ENCODE measurements around the gene ROBO2.

Gene ROBO2
- total RNA-seq, result 0 to 10.5 (median 0) reads per million in 17 experiments

- peak in 1 of 4 experiments; percentile 2 for DNase-seq
These were observed at the start of gene ROBO2 for GRCh38 chr3:77039606-77040171. Gene ROBO2 (plus strand): TSS chr3:77040099. CDS start chr3:77040786, 687 bp downstream.

DNA sequence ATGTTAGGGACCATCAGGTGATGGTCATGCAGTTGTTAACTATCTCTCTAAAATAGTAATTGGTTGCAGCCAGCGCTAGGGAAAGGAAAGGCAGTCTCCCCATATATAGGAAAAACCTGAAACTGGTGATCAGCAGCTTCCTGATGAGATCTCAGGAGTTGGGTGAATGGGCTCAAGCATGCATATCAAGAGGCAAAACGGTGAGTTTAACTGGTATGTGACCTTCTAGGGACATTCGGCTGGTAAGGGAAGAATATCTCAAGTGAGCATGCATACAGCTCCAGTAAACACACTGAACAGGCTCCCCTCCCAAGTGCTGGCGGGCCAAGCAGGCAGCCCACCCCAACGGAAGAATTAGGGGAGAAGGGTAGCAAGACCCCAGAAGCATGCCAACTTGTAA lies 49.3 kb upstream of the ROBO2 start:
- DNase-seq, result no peak

GRCh38 chr3:76991165-76991564 lies 48.7 kb upstream of the ROBO2 start:
- no peak for DNase-seq

GRCh38 chr3:76997733-76998132 lies 42.2 kb upstream of the ROBO2 start:
- DNase-seq, result no peak

- no peak for DNase-seq
These were observed 41.3 kb upstream of the ROBO2 start for GRCh38 chr3:76998555-76998954.

GRCh38 chr3:77001062-77001701 lies 38.7 kb upstream of the ROBO2 start:
- no peak for DNase-seq

DNA sequence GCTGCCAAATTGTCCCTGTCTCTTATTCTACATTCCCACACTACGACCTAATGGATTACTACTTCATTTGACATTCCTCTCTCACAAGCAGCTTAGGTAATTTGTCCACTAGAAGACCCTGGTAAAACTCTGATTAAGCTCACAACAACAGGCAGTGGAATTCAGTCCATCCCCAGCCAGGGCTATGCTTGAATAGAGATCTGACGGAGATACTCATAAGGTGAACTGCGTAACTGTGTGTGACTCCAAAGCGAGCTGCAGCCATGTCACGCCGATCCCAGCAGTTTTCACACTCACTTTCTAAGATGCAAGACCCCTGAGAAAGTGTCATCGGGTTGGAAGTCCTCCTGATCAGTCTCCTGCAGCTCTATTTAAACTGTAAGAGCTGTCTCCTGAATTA lies 25.7 kb upstream of the ROBO2 start:
- no peak for DNase-seq

DNA sequence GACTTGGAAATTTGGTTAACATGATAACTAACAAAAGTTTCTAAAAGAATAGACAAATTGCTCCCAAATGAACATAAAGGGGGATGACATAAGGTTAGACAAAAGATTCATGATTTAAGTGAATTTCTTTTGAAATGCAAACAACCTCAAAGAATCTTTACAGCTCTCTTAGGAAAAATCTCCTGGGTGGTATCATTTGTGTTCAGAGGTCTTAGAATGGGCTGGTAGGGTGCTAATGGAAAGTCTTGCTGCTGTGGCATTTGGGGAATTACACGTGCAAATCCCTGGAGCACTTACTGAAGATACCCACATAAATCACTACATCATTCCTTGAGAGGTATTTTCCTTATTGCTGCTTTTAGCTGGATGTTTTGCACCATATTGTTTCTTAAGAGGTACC lies 14.4 kb upstream of the ROBO2 start:
- DNase-seq, result no peak

GRCh38 chr3:77026904-77027634 lies 12.8 kb upstream of the ROBO2 start:
- no peak for DNase-seq

DNA sequence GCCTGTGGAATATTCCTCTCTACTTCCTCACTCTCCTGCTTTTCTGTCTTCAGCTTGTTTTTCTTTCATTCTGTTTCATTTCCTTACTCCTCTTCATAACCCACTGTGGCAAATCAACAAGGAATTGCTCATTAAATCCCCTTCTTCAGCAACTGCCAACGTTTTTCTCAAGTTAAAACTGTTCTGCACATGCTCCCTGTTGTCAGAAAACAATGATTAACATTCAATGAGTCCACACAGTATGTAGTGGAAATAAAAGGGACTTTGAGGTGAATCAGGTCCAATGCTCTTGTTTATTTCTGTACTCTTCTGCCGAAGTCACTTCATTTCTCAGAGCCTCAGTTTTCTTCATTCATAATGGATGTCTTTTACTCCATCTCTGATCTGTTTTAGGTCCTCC lies 11.9 kb upstream of the ROBO2 start:
- DNase-seq, result no peak

GRCh38 chr3:77038468-77038929 lies 1.4 kb upstream of the ROBO2 start:
- DNase-seq, result peak; percentile 59 to 75 (median 74)

- no peak for DNase-seq
These were observed 831 bp upstream of the ROBO2 start for GRCh38 chr3:77038930-77039605.

DNA sequence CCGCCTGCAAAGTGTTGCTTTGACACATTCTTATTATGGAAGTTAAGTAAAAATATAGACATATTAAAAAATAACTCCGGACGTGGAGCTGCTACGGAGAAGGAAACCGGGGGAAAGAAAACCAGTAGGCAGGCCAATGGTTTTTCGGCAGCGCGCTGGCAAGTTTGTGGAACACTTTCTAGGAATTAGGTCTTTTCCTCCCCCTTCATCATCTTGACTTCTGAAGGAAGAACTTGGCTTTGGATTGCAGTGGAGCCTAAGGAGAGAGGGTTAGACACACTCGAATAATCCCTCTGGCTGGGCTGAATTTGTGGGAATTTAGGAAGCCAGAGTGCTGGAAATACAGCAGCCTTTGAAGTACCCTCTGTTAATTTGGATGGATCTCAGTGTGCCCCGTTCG lies 317 bp downstream of the ROBO2 start:
- DNase-seq, result no peak

DNA sequence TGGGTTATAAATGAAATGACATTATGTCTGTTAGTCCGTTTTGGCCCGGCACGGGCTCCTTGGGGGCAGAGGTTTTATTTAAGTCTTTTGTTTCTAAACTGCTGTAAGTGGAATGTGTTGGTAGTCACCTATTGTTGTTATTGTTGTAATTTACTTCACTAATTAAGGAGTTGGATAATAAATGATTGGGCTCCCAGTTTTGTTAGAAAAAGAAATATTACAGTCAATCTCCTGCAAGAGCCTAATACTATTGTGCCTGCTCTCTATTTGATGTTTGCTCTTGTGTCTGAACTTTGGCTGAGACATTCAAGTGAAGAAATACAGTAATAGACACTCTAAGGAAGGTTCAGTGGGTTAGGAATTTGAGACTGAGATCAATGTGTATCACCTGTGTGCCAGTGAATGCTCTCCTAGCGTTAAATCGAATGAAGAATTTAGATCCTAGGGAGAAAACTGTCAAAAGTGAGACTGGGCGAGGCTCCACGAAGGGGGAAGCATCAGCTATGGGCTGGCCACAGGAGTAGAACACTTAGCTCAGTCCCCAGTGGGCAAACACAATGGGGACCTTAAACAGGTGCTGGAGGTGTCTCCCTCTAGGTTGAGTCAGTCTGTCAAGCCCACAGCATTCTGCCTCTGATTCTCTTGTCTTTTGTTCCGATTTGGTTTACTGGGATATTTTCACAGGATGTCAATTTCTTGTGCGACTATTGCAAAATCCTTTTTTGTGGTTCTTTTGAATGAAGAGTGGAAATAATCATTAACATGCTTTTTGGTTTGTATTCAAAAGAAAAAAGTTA lies 1.2 kb downstream of the ROBO2 start:
- DNase-seq, result no peak

DNA sequence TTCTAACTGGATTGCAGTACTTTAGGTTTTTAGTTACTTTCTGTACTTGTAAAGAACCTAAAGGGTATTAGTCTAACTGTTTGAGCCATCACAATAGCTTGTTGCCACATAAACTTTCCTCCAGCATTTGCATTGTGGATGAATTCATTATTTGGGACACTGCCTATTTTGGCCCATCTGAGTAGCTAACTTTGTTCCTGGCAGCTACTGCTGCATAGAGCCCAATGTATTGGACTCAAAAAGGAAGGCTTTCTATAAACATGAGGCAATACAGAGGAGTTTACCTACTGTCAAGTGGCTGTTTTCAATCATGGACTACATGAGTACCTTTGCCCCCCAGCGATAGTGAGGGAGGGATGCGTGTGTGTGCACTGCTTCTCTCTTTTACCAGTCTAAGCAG lies 1.9 kb downstream of the ROBO2 start:
- DNase-seq, result no peak

- DNase-seq, result no peak
These were observed 2.4 kb downstream of the ROBO2 start for GRCh38 chr3:77042343-77042742.

- no peak for DNase-seq
These were observed 3.0 kb downstream of the ROBO2 start for GRCh38 chr3:77042882-77043281.

- no peak for DNase-seq
These were observed 5.8 kb downstream of the ROBO2 start for GRCh38 chr3:77045686-77046085.

DNA sequence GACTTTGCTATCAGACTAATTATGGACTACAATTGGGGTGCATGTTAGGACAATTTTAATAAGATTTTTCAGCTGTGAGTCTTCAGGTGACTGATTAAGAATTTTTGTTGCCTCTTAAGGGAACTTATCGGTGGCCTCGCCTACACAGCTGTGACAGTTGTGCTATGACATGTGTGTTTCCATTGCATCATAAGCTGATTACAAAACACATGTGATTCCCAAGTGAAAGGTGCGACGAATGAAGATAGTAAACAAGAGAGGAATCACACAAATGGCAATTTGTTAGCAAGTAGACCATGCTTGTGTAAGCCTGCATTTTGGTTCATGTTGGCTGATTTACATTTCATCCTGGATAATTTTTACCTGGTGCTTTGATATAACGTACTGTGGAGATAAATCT lies 8.3 kb downstream of the ROBO2 start:
- no peak for DNase-seq

GRCh38 chr3:77051591-77051990 lies 11.7 kb downstream of the ROBO2 start:
- no peak for DNase-seq

GRCh38 chr3:77052051-77052501 lies 12.2 kb downstream of the ROBO2 start:
- DNase-seq, result no peak
